Right atrium auricular region (tissue), 2 donors: ENCODE measurements around the gene NME7. TPM values are rescaled to one million over a fixed set of nuclear protein-coding genes. Genes with fewer than 3 reads are reported as not detected.
A peak's percentile ranks its signal among the peaks of the same experiment; 100 is the strongest.

Source experiments
- DNase-seq: peaks from one replicate; pipeline ENCODE4 v3.0.0-alpha.2; 2019; ENCODE audit warnings: low spot score
- H3K27ac ChIP-seq, 2 donors: fragments of 200-600 bp; sonication (generic); 1 replicate in 1 of 2; 2 replicates in 1 of 2; pipeline ENCODE4 v1.5.1; 2016 to 2019
- H3K27me3 ChIP-seq, 2 donors: fragments of 200-600 bp; sonication (generic); one replicate each; pipeline versions ENCODE4 v1.5.1 to v1.6.0; 2017 to 2019
- H3K36me3 ChIP-seq: fragments of 200-600 bp; sonication (generic); one replicate; pipeline ENCODE4 v1.5.1; 2016
- H3K4me1 ChIP-seq, 2 donors: fragments of 200-600 bp; sonication (generic); one replicate each; pipeline versions ENCODE4 v1.5.1 to v1.6.0; 2017 to 2019
- H3K4me3 ChIP-seq, 2 donors: fragments of 200-600 bp; sonication (generic); 1 replicate in 1 of 2; 2 replicates in 1 of 2; pipeline ENCODE4 v1.5.1; 2017 to 2019; ENCODE audit warnings: mild to moderate bottlenecking in 1 of 2, moderate library complexity in 1 of 2
- H3K9me3 ChIP-seq, 2 donors: fragments of 200-600 bp; sonication (generic); one replicate each; pipeline ENCODE4 v1.5.1; 2019
- CTCF ChIP-seq, 2 donors: fragments of 200-600 bp; sonication (generic); IDR thresholded peaks; one replicate each; pipeline ENCODE4 v1.5.1; 2019; ENCODE audit warnings: antibody characterized with exemption in 2 of 2
- total RNA-seq, 2 donors: library from RNA; depleted of rRNA; stranded (reverse); fragments of >200 nt; gene quantifications; one replicate each; pipeline ENCODE4 v1.1.0, GENCODE V29; 2016

Gene NME7
- total RNA-seq, 2 donors from 2014 or later = 9.1 to 10.4 TPM

GRCh38 chr1:169138866-169139670, 228.5 kb downstream of the NME7 start:
- Histone ChIP-seq H3K27ac (no peak overlapping the region), H3K4me1 (no peaks in the 10 kb centered on the region), H3K4me3 (no peak overlapping the region), H3K27me3 (no peaks in the 10 kb centered on the region), H3K9me3 (no peaks in the 10 kb centered on the region), H3K36me3 (no peaks in the 10 kb centered on the region)
- no peak for DNase-seq
- TF ChIP-seq CTCF (IDR thresholded peaks at IDR 0.05) = no peak

- Histone ChIP-seq H3K27me3 (no peaks in the 10 kb centered on the region), H3K4me1 (no peaks in the 10 kb centered on the region), H3K9me3 (no peaks in the 10 kb centered on the region), H3K36me3 (peaks cover 12% of the 10 kb centered on the region), H3K4me3 (no peak overlapping the region), H3K27ac (no peak overlapping the region)
- TF ChIP-seq CTCF (IDR thresholded peaks at IDR 0.05) = no peak
- no peak for DNase-seq
Observed at GRCh38 chr1:169137357-169137756, 230.2 kb downstream of the NME7 start.

GRCh38 chr1:169133801-169134502, 233.6 kb downstream of the NME7 start:
- Histone ChIP-seq H3K4me3 (no peak overlapping the region), H3K4me1 (peaks cover 0 to 6% of the 10 kb centered on the region in 2 donors), H3K36me3 (peaks cover 32% of the 10 kb centered on the region), H3K27me3 (no peaks in the 10 kb centered on the region), H3K27ac (no peak overlapping the region), H3K9me3 (no peaks in the 10 kb centered on the region)
- TF ChIP-seq CTCF (IDR thresholded peaks at IDR 0.05) = peak; percentile 13 to 57
- DNase-seq = no peak

GRCh38 chr1:169133228-169133576, 234.4 kb downstream of the NME7 start:
- no peaks in the 10 kb centered on the region for H3K9me3 ChIP-seq
- no peaks in the 10 kb centered on the region for H3K27me3 ChIP-seq
- no peak overlapping the region for H3K27ac ChIP-seq
- TF ChIP-seq CTCF (IDR thresholded peaks at IDR 0.05) = no peak
- H3K4me1 ChIP-seq = peaks cover 0 to 7% of the 10 kb centered on the region in 2 donors
- H3K4me3 ChIP-seq = no peak overlapping the region
- H3K36me3 ChIP-seq = peaks cover 33% of the 10 kb centered on the region
- DNase-seq = no peak

GRCh38 chr1:169132512-169133227, 234.9 kb downstream of the NME7 start:
- Histone ChIP-seq H3K4me1 (peaks cover 0 to 7% of the 10 kb centered on the region in 2 donors), H3K27ac (no peak overlapping the region)
- TF ChIP-seq CTCF (IDR thresholded peaks at IDR 0.05) = no peak

More at GRCh38 chr1:169132512-169133227, 234.9 kb downstream of the NME7 start:
- Histone ChIP-seq H3K4me3 (no peak overlapping the region), H3K9me3 (no peaks in the 10 kb centered on the region), H3K27me3 (no peaks in the 10 kb centered on the region), H3K36me3 (peaks cover 38% of the 10 kb centered on the region)
- no peak for DNase-seq
